ENCODE data around the gene RBM19. TPM values are rescaled to one million over a fixed set of nuclear protein-coding genes. Genes with fewer than 3 reads are reported as not detected.

The RBM19 gene
- total RNA-seq, 1 donor from 2014 or later: 77.0 TPM

- peaks cover 10% of the 10 kb centered on the region for H3K36me3 Mint-ChIP-seq (ENCODE audit: low read depth)
- CTCF ChIA-PET: no interaction called here
- intact Hi-C loops (cut with micrococcal nuclease): no loop called here
These were observed 157.8 kb downstream of the RBM19 start for GRCh38 chr12:113808095-113808951.

GRCh38 chr12:113805673-113806072 lies 160.5 kb downstream of the RBM19 start:
- POLR2A ChIA-PET: no interaction called here
- no peak for ATAC-seq (ENCODE audit: low read depth)
- Mint-ChIP-seq H3K27me3 (no peaks in the 10 kb centered on the region), H3K9me3 (peaks cover 5% of the 10 kb centered on the region), H3K4me3 (no peak overlapping the region), H3K36me3 (ENCODE audit: low read depth) (peaks cover 6% of the 10 kb centered on the region), H3K4me1 (no peaks in the 10 kb centered on the region), H3K27ac (no peak overlapping the region)
- CTCF ChIA-PET: no interaction called here
- intact Hi-C loops (cut with micrococcal nuclease): no loop called here
- no peak for TF ChIP-seq CTCF (IDR thresholded peaks at IDR 0.05)
- DNase-seq: no peak

More at GRCh38 chr12:113808095-113808951, 157.8 kb downstream of the RBM19 start:
- H3K27me3 Mint-ChIP-seq: no peaks in the 10 kb centered on the region
- ATAC-seq (ENCODE audit: low read depth) (no peak), DNase-seq (no peak)
- TF ChIP-seq CTCF (IDR thresholded peaks at IDR 0.05): no peak
- H3K27ac Mint-ChIP-seq: no peak overlapping the region
- no peak overlapping the region for H3K4me3 Mint-ChIP-seq
- no peaks in the 10 kb centered on the region for H3K4me1 Mint-ChIP-seq
- H3K9me3 Mint-ChIP-seq: peaks cover 5% of the 10 kb centered on the region
- POLR2A ChIA-PET: no interaction called here

- Mint-ChIP-seq H3K27ac (no peak overlapping the region), H3K4me1 (no peaks in the 10 kb centered on the region), H3K36me3 (ENCODE audit: low read depth) (peaks cover 4% of the 10 kb centered on the region), H3K27me3 (no peaks in the 10 kb centered on the region), H3K4me3 (no peak overlapping the region), H3K9me3 (peaks cover 5% of the 10 kb centered on the region)
- CTCF ChIA-PET: no interaction called here
- TF ChIP-seq CTCF (IDR thresholded peaks at IDR 0.05): no peak
- POLR2A ChIA-PET: no interaction called here
- intact Hi-C loops (cut with micrococcal nuclease): no loop called here
- ATAC-seq (ENCODE audit: low read depth): no peak
- DNase-seq: no peak
These were observed 161.0 kb downstream of the RBM19 start for GRCh38 chr12:113804961-113805600.

GRCh38 chr12:113803759-113804140 lies 162.4 kb downstream of the RBM19 start:
- intact Hi-C loops (cut with micrococcal nuclease): no loop called here
- Mint-ChIP-seq H3K36me3 (ENCODE audit: low read depth) (peaks cover 4% of the 10 kb centered on the region), H3K27ac (no peak overlapping the region), H3K4me3 (no peak overlapping the region), H3K27me3 (no peaks in the 10 kb centered on the region), H3K9me3 (peaks cover 5% of the 10 kb centered on the region), H3K4me1 (no peaks in the 10 kb centered on the region)
- DNase-seq (no peak), ATAC-seq (ENCODE audit: low read depth) (no peak)
- no peak for TF ChIP-seq CTCF (IDR thresholded peaks at IDR 0.05)
- ChIA-PET POLR2A (no interaction called here), CTCF (no interaction called here)

- no peak for TF ChIP-seq CTCF (IDR thresholded peaks at IDR 0.05)
- CTCF ChIA-PET: no interaction called here
- DNase-seq (no peak), ATAC-seq (ENCODE audit: low read depth) (no peak)
- Mint-ChIP-seq H3K4me1 (no peaks in the 10 kb centered on the region), H3K4me3 (no peak overlapping the region), H3K27ac (no peak overlapping the region), H3K27me3 (no peaks in the 10 kb centered on the region), H3K9me3 (peaks cover 5% of the 10 kb centered on the region), H3K36me3 (ENCODE audit: low read depth) (peaks cover 4% of the 10 kb centered on the region)
- intact Hi-C loops (cut with micrococcal nuclease): no loop called here
- POLR2A ChIA-PET: no interaction called here
These were observed 163.0 kb downstream of the RBM19 start for GRCh38 chr12:113802966-113803758.
